ENCODE data around the gene NUP210.
A peak's percentile ranks its signal among the peaks of the same experiment; 100 is the strongest.
"Not testable (repeated sequence)": the region's sequence is repeated elsewhere in the genome, so short reads cannot be mapped to it uniquely, and the experiment has no call there.

Gene NUP210

GRCh38 chr3:13379201-13379830 is 40.8 kb downstream of the NUP210 start:
- H3K36me3 Mint-ChIP-seq (ENCODE audit: low read depth), result peaks cover 59% of the 10 kb centered on the region
- H3K27ac Mint-ChIP-seq, result no peak overlapping the region
- H3K27me3 Mint-ChIP-seq, result no peaks in the 10 kb centered on the region
- H3K9me3 Mint-ChIP-seq, result no peaks in the 10 kb centered on the region
- no peaks in the 10 kb centered on the region for H3K4me1 Mint-ChIP-seq (ENCODE audit: low read depth)
- no peak overlapping the region for H3K4me3 Mint-ChIP-seq

- Mint-ChIP-seq H3K27ac (peak overlapping the region; percentile 23), H3K4me1 (ENCODE audit: low read depth) (no peaks in the 10 kb centered on the region), H3K9me3 (no peaks in the 10 kb centered on the region), H3K36me3 (ENCODE audit: low read depth) (peaks cover 50% of the 10 kb centered on the region), H3K27me3 (no peaks in the 10 kb centered on the region), H3K4me3 (peak overlapping the region; percentile 22)
Observed at GRCh38 chr3:13378155-13378554, 42.0 kb downstream of the NUP210 start.

GRCh38 chr3:13377741-13378140 is 42.4 kb downstream of the NUP210 start:
- Mint-ChIP-seq H3K4me3 (peak overlapping the region; percentile 22), H3K27ac (peak overlapping the region; percentile 23), H3K36me3 (ENCODE audit: low read depth) (peaks cover 48% of the 10 kb centered on the region)
- not testable (repeated sequence) for H3K9me3 Mint-ChIP-seq; H3K27me3 Mint-ChIP-seq; H3K4me1 Mint-ChIP-seq (ENCODE audit: low read depth)

GRCh38 chr3:13377021-13377420 is 43.1 kb downstream of the NUP210 start:
- H3K36me3 Mint-ChIP-seq (ENCODE audit: low read depth), result peaks cover 48% of the 10 kb centered on the region
- no peak overlapping the region for H3K4me3 Mint-ChIP-seq
- no peaks in the 10 kb centered on the region for H3K4me1 Mint-ChIP-seq (ENCODE audit: low read depth)
- no peaks in the 10 kb centered on the region for H3K9me3 Mint-ChIP-seq
- H3K27ac Mint-ChIP-seq, result no peak overlapping the region
- no peaks in the 10 kb centered on the region for H3K27me3 Mint-ChIP-seq

GRCh38 chr3:13376091-13376490 is 44.0 kb downstream of the NUP210 start:
- H3K4me1 Mint-ChIP-seq (ENCODE audit: low read depth), result no peaks in the 10 kb centered on the region
- H3K36me3 Mint-ChIP-seq (ENCODE audit: low read depth), result peaks cover 47% of the 10 kb centered on the region
- H3K9me3 Mint-ChIP-seq, result no peaks in the 10 kb centered on the region
- H3K4me3 Mint-ChIP-seq, result no peak overlapping the region
- H3K27me3 Mint-ChIP-seq, result no peaks in the 10 kb centered on the region
- no peak overlapping the region for H3K27ac Mint-ChIP-seq

GRCh38 chr3:13375464-13375863 is 44.7 kb downstream of the NUP210 start:
- Mint-ChIP-seq H3K27me3 (no peaks in the 10 kb centered on the region), H3K27ac (no peak overlapping the region), H3K4me3 (no peak overlapping the region), H3K4me1 (ENCODE audit: low read depth) (no peaks in the 10 kb centered on the region), H3K9me3 (no peaks in the 10 kb centered on the region), H3K36me3 (ENCODE audit: low read depth) (peaks cover 52% of the 10 kb centered on the region)

GRCh38 chr3:13373975-13374586 is 46.0 kb downstream of the NUP210 start:
- Mint-ChIP-seq H3K4me1 (ENCODE audit: low read depth) (no peaks in the 10 kb centered on the region), H3K36me3 (ENCODE audit: low read depth) (peaks cover 52% of the 10 kb centered on the region), H3K4me3 (no peak overlapping the region), H3K9me3 (no peaks in the 10 kb centered on the region), H3K27me3 (no peaks in the 10 kb centered on the region), H3K27ac (no peak overlapping the region)

GRCh38 chr3:13372656-13373055 is 47.5 kb downstream of the NUP210 start:
- H3K27ac Mint-ChIP-seq, result no peak overlapping the region
- peaks cover 48% of the 10 kb centered on the region for H3K36me3 Mint-ChIP-seq (ENCODE audit: low read depth)
- H3K4me3 Mint-ChIP-seq, result no peak overlapping the region
- no peaks in the 10 kb centered on the region for H3K27me3 Mint-ChIP-seq
- H3K4me1 Mint-ChIP-seq (ENCODE audit: low read depth), result no peaks in the 10 kb centered on the region
- H3K9me3 Mint-ChIP-seq, result no peaks in the 10 kb centered on the region

GRCh38 chr3:13372126-13372525 is 48.0 kb downstream of the NUP210 start:
- Mint-ChIP-seq H3K9me3 (no peaks in the 10 kb centered on the region), H3K27ac (no peak overlapping the region), H3K4me1 (ENCODE audit: low read depth) (no peaks in the 10 kb centered on the region), H3K36me3 (ENCODE audit: low read depth) (peaks cover 48% of the 10 kb centered on the region), H3K4me3 (no peak overlapping the region), H3K27me3 (no peaks in the 10 kb centered on the region)

GRCh38 chr3:13371100-13372075 is 48.7 kb downstream of the NUP210 start:
- Mint-ChIP-seq H3K4me3 (no peak overlapping the region), H3K27me3 (no peaks in the 10 kb centered on the region), H3K36me3 (ENCODE audit: low read depth) (peaks cover 48% of the 10 kb centered on the region), H3K4me1 (ENCODE audit: low read depth) (no peaks in the 10 kb centered on the region), H3K27ac (no peak overlapping the region), H3K9me3 (no peaks in the 10 kb centered on the region)

- H3K27me3 Mint-ChIP-seq, result no peaks in the 10 kb centered on the region
- no peak overlapping the region for H3K27ac Mint-ChIP-seq
- no peak overlapping the region for H3K4me3 Mint-ChIP-seq
- no peaks in the 10 kb centered on the region for H3K9me3 Mint-ChIP-seq
- H3K36me3 Mint-ChIP-seq (ENCODE audit: low read depth), result peaks cover 51% of the 10 kb centered on the region
- H3K4me1 Mint-ChIP-seq (ENCODE audit: low read depth), result no peaks in the 10 kb centered on the region
Observed at GRCh38 chr3:13370609-13371008, 49.5 kb downstream of the NUP210 start.

GRCh38 chr3:13370055-13370454 is 50.1 kb downstream of the NUP210 start:
- Mint-ChIP-seq H3K4me3 (no peak overlapping the region), H3K36me3 (ENCODE audit: low read depth) (peaks cover 50% of the 10 kb centered on the region), H3K27ac (peak overlapping the region; percentile 28)

GRCh38 chr3:13368834-13369233 is 51.3 kb downstream of the NUP210 start:
- no peaks in the 10 kb centered on the region for H3K27me3 Mint-ChIP-seq
- no peak overlapping the region for H3K27ac Mint-ChIP-seq
- H3K9me3 Mint-ChIP-seq, result no peaks in the 10 kb centered on the region
- no peak overlapping the region for H3K4me3 Mint-ChIP-seq
- H3K4me1 Mint-ChIP-seq (ENCODE audit: low read depth), result no peaks in the 10 kb centered on the region
- peaks cover 53% of the 10 kb centered on the region for H3K36me3 Mint-ChIP-seq (ENCODE audit: low read depth)

More at GRCh38 chr3:13370055-13370454, 50.1 kb downstream of the NUP210 start:
- no peaks in the 10 kb centered on the region for H3K9me3 Mint-ChIP-seq
- H3K4me1 Mint-ChIP-seq (ENCODE audit: low read depth), result no peaks in the 10 kb centered on the region
- no peaks in the 10 kb centered on the region for H3K27me3 Mint-ChIP-seq

GRCh38 chr3:13367728-13368127 is 52.4 kb downstream of the NUP210 start:
- Mint-ChIP-seq H3K36me3 (ENCODE audit: low read depth) (peaks cover 62% of the 10 kb centered on the region), H3K9me3 (no peaks in the 10 kb centered on the region), H3K27ac (no peak overlapping the region), H3K4me3 (no peak overlapping the region), H3K27me3 (no peaks in the 10 kb centered on the region), H3K4me1 (ENCODE audit: low read depth) (no peaks in the 10 kb centered on the region)
